Upper lobe of left lung (tissue), 4 donors: ENCODE measurements around the gene CSGALNACT2.

Experiments
- EP300 ChIP-seq, 4 donors: sonication (generic); formaldehyde crosslinking; IDR thresholded peaks; one replicate each; pipeline ENCODE4 v1.5.1; 2017; ENCODE audit warnings: antibody characterized with exemption in 4 of 4, control low read depth in 2 of 4
- TF ChIP-seq, protein P1 (sequence below), 6 experiments: fragments of 450-650 bp in 4 of 6; fragments of 200-600 bp in 2 of 6; sonication (generic) in 2 of 6; IDR thresholded peaks; one replicate each; pipeline ENCODE4 v1.5.1; 2016 to 2019; ENCODE audit warnings: antibody characterized with exemption in 6 of 6

- TF ChIP-seq, protein P1, sequence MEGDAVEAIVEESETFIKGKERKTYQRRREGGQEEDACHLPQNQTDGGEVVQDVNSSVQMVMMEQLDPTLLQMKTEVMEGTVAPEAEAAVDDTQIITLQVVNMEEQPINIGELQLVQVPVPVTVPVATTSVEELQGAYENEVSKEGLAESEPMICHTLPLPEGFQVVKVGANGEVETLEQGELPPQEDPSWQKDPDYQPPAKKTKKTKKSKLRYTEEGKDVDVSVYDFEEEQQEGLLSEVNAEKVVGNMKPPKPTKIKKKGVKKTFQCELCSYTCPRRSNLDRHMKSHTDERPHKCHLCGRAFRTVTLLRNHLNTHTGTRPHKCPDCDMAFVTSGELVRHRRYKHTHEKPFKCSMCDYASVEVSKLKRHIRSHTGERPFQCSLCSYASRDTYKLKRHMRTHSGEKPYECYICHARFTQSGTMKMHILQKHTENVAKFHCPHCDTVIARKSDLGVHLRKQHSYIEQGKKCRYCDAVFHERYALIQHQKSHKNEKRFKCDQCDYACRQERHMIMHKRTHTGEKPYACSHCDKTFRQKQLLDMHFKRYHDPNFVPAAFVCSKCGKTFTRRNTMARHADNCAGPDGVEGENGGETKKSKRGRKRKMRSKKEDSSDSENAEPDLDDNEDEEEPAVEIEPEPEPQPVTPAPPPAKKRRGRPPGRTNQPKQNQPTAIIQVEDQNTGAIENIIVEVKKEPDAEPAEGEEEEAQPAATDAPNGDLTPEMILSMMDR (IDR thresholded peaks at IDR 0.05), result no peak
- no peak for TF ChIP-seq EP300 (IDR thresholded peaks at IDR 0.05)
Measured at GRCh38 chr10:43214071-43214955, 76.1 kb downstream of the CSGALNACT2 start.
